ENCODE measurements around the gene ERCC6.

DNA sequence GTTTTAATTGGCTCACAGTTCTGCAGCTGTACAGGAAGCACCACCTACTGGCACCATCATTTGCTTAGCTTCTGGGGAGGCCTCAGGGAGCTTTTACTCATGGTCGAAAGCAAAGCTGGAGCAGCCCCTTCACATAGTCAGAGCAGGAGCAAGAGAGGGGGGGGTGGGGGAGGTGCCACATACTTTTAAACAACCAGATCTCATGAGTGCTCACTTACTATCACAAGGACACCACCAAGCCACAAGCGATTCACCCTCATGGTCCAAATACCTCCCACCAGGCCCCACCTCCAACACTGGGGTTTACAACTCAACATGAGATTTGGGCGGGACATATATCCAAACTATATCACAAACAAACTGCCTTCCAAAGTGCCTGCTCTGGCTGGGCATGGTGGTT, 39.5 kb upstream of the ERCC6 start:
- no peak for TF ChIP-seq POLR2A (IDR thresholded peaks at IDR 0.05)
- TF ChIP-seq, protein P1, sequence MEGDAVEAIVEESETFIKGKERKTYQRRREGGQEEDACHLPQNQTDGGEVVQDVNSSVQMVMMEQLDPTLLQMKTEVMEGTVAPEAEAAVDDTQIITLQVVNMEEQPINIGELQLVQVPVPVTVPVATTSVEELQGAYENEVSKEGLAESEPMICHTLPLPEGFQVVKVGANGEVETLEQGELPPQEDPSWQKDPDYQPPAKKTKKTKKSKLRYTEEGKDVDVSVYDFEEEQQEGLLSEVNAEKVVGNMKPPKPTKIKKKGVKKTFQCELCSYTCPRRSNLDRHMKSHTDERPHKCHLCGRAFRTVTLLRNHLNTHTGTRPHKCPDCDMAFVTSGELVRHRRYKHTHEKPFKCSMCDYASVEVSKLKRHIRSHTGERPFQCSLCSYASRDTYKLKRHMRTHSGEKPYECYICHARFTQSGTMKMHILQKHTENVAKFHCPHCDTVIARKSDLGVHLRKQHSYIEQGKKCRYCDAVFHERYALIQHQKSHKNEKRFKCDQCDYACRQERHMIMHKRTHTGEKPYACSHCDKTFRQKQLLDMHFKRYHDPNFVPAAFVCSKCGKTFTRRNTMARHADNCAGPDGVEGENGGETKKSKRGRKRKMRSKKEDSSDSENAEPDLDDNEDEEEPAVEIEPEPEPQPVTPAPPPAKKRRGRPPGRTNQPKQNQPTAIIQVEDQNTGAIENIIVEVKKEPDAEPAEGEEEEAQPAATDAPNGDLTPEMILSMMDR (IDR thresholded peaks at IDR 0.05) = no peak
